Transverse colon (tissue), 4 donors: ENCODE measurements around the gene UTY. TPM values are rescaled to one million over a fixed set of nuclear protein-coding genes. Genes with fewer than 3 reads are reported as not detected.
"Not testable (repeated sequence)": the region's sequence is repeated elsewhere in the genome, so short reads cannot be mapped to it uniquely, and the experiment has no call there.

Experiments used
- DNase-seq: peaks from one replicate; pipeline ENCODE4 v3.0.0-alpha.2; 2019
- H3K27ac ChIP-seq, 4 donors: fragments of 200-600 bp; sonication (generic); 2 replicates each; pipeline ENCODE4 v1.5.1; 2016 to 2018; ENCODE audit warnings: inconsistent platforms in 4 of 4
- H3K27me3 ChIP-seq: fragments of 200-600 bp; sonication (generic); 2 replicates; pipeline ENCODE4 v1.5.1; 2017; ENCODE audit warnings: inconsistent platforms
- H3K36me3 ChIP-seq, 4 donors: fragments of 200-600 bp; sonication (generic); 2 replicates each; pipeline ENCODE4 v1.5.1; 2017 to 2019; ENCODE audit warnings: inconsistent platforms in 4 of 4
- H3K4me1 ChIP-seq, 4 donors: fragments of 200-600 bp; sonication (generic); 2 replicates each; pipeline ENCODE4 v1.5.1; 2017 to 2020; ENCODE audit warnings: inconsistent platforms in 4 of 4
- H3K4me3 ChIP-seq, 4 donors: fragments of 200-600 bp; sonication (generic); 1 replicate in 1 of 4; 2 replicates in 3 of 4; pipeline versions ENCODE4 v1.5.1 to v1.6.1; 2017 to 2019; ENCODE audit warnings: inconsistent platforms in 4 of 4
- H3K9me3 ChIP-seq, 2 donors: fragments of 200-600 bp; sonication (generic); 2 replicates each; pipeline ENCODE4 v1.5.1; 2017 to 2019; ENCODE audit warnings: inconsistent platforms in 2 of 2
- EP300 ChIP-seq: sonication (generic); formaldehyde crosslinking; IDR thresholded peaks from one replicate; pipeline ENCODE4 v1.6.1; 2017; ENCODE audit warnings: antibody characterized with exemption, low read depth
- POLR2A ChIP-seq: fragments of 450-650 bp; IDR thresholded peaks from one replicate; pipeline ENCODE4 v1.6.1; 2016; ENCODE audit warnings: antibody characterized with exemption, mild to moderate bottlenecking, moderate library complexity
- POLR2AphosphoS5 ChIP-seq, 3 donors: sonication (generic); formaldehyde crosslinking; IDR thresholded peaks; one replicate each; pipeline ENCODE4 v1.6.1; 2016; ENCODE audit warnings: antibody characterized with exemption in 3 of 3
- WGBS, 2 donors: methylation state at CpG; one replicate each; pipeline ENCODE4 v1.1.5; 2018; ENCODE audit warnings: low coverage in 1 of 2; 5-methylcytosine and 5-hydroxymethylcytosine counted together
- in situ Hi-C, 4 donors: fragments of 200-750 bp; cut with MboI; loops; one replicate each; pipeline versions ENCODE4 v1.15.0 to v1.15.1; 2017; ENCODE audit warnings: low sequenced_read_pairs in 3 of 4, low pct_ligation_motif_present in 1 of 4, low pct_unique_long_range_greater_than_20kb in 1 of 4
- intact Hi-C: fragments of 100-400 bp; cut with DNase I; formaldehyde crosslinking; loops from one replicate; pipeline ENCODE4 v1.15.1; 2023; ENCODE audit warnings: low total_unique reads
- total RNA-seq, 4 donors: library from RNA; depleted of rRNA; stranded (reverse); fragments of >200 nt; gene quantifications; one replicate each; pipeline ENCODE4 v1.1.0, GENCODE V29; 2016
- TF ChIP-seq, protein P1 (sequence below), 5 experiments: fragments of 200-600 bp in 3 of 5; fragments of 450-650 bp in 2 of 5; sonication (generic) in 3 of 5; IDR thresholded peaks; 1 replicate in 2 of 5; 2 replicates in 3 of 5; pipeline ENCODE4 v1.5.1; 2016 to 2017; ENCODE audit warnings: antibody characterized with exemption in 5 of 5, inconsistent platforms in 3 of 5, mild to moderate bottlenecking in 2 of 5, moderate library complexity in 1 of 5

Gene UTY
- total RNA-seq, 4 donors from 2014 or later, result 50.8 to 137 TPM; not detected in 2

DNA sequence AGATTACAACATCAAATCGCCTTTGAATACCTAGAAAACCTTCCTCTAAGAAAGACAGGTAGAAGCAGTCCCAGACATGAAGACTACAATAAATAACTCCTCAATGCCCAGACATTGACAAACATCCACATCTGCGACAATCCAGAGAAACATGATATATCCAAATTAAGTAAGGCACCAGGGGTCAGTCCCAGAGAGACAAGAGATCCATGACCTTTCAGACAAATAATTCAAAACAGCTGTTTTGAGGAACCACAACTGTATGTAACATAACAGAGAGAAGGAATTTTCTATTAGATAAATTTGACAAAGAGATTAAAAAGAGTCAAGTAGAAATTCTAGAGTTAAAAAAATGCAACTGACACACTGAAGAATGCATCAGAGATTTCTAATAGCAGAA lies 200.3 kb downstream of the UTY start:
- no peak for DNase-seq
- intact Hi-C loops, result no loop called here
- no peaks in the 10 kb centered on the region for H3K27me3 ChIP-seq
- H3K27ac ChIP-seq, result no peak overlapping the region
- no peaks in the 10 kb centered on the region for H3K9me3 ChIP-seq
- no CpG with 5 or more reads among the region's 2 CpGs for WGBS, 2 donors
- no peak overlapping the region for H3K4me3 ChIP-seq
- TF ChIP-seq EP300 (no peak), POLR2AphosphoS5 (IDR thresholded peaks at IDR 0.05) (no peak), POLR2A (no peak)
- TF ChIP-seq, protein P1, sequence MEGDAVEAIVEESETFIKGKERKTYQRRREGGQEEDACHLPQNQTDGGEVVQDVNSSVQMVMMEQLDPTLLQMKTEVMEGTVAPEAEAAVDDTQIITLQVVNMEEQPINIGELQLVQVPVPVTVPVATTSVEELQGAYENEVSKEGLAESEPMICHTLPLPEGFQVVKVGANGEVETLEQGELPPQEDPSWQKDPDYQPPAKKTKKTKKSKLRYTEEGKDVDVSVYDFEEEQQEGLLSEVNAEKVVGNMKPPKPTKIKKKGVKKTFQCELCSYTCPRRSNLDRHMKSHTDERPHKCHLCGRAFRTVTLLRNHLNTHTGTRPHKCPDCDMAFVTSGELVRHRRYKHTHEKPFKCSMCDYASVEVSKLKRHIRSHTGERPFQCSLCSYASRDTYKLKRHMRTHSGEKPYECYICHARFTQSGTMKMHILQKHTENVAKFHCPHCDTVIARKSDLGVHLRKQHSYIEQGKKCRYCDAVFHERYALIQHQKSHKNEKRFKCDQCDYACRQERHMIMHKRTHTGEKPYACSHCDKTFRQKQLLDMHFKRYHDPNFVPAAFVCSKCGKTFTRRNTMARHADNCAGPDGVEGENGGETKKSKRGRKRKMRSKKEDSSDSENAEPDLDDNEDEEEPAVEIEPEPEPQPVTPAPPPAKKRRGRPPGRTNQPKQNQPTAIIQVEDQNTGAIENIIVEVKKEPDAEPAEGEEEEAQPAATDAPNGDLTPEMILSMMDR (IDR thresholded peaks at IDR 0.05), result no peak
- peaks cover 0 to 13% (median 0%) of the 10 kb centered on the region in 4 donors for H3K4me1 ChIP-seq
- H3K36me3 ChIP-seq, result no peaks in the 10 kb centered on the region
- in situ Hi-C loops, result no loop called here

DNA sequence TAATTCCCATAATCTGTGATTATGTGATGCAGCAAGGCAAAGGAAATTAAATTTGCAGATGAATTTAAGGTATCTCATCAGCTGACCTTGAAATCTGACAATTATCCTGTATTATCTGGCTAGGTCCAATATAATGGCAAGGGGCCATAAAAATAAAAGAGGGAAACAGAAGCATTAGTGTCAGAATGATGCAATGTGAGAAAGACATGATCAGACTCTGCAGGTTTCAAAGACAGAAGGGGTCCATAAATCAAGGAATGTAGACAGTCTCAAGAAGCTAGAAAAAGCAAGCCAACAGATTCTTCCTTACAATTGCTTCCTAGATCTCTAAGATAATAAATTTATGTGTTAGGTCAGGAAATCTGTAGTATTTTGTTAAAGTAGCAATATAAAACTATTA lies 208.1 kb downstream of the UTY start:
- intact Hi-C loops (no loop called here), in situ Hi-C loops (no loop called here)
- no peak for TF ChIP-seq EP300
- no peak for TF ChIP-seq POLR2A
- no peak for TF ChIP-seq POLR2AphosphoS5 (IDR thresholded peaks at IDR 0.05)
- TF ChIP-seq, protein P1 (IDR thresholded peaks at IDR 0.05), result no peak
- Histone ChIP-seq H3K4me3 (no peak overlapping the region), H3K4me1 (no peaks in the 10 kb centered on the region), H3K27me3 (no peaks in the 10 kb centered on the region), H3K36me3 (no peaks in the 10 kb centered on the region), H3K9me3 (no peaks in the 10 kb centered on the region), H3K27ac (no peak overlapping the region)
- DNase-seq, result no peak

DNA sequence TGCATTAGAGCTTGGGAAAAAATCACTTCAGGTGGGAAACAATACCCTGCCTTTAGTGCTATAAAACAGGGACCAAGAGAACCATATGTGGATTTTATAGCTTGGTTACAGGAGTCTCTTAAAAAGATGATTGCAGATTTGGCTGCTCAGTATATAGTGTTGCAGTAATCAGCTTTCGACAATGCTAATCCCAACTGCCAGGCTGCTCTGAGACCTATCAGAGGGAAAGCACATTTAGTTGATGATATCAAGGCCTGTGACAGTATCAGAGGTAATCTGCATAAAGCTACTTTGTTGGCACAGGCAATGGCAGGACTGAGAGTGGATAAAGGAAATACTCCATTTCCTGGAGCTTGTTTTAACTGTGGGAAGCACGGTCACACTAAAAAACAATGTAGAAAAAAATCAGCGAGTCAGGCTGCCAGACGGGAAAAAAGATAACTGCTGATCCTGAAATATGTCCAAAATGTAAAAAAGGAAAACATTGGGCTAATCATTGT lies 225.8 kb downstream of the UTY start:
- intact Hi-C loops, H3K4me1 ChIP-seq, H3K9me3 ChIP-seq, H3K36me3 ChIP-seq, H3K27ac ChIP-seq, in situ Hi-C loops, H3K27me3 ChIP-seq, H3K4me3 ChIP-seq, DNase-seq: not testable (repeated sequence)
- no CpG with 5 or more reads among the region's 4 CpGs for WGBS, 2 donors

DNA sequence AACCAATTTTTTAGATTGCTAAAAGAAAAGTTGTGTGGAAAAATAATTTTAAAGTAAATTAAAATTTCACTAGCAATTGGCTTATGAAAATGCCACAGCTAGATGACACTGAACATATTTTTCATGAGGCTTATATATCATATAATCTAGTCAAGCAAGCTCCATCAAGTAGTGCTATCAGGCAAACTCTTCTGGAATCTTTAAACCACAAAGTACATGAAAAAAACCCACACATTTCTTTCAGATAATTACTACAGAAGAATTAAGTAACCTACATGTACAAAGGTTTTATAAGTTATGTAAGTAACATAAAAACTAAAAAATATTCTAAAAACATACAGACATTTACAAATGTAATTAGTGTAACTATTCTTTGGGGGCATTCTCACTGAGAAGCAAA lies 229.4 kb downstream of the UTY start:
- no peaks in the 10 kb centered on the region for H3K9me3 ChIP-seq
- H3K36me3 ChIP-seq, result no peaks in the 10 kb centered on the region
- H3K4me3 ChIP-seq, result no peak overlapping the region
- in situ Hi-C loops, result no loop called here
- no peak for TF ChIP-seq EP300
- TF ChIP-seq, protein P1 (IDR thresholded peaks at IDR 0.05), result no peak
- TF ChIP-seq POLR2AphosphoS5 (IDR thresholded peaks at IDR 0.05), result no peak
- TF ChIP-seq POLR2A, result no peak
- H3K4me1 ChIP-seq, result no peaks in the 10 kb centered on the region
- H3K27ac ChIP-seq, result no peak overlapping the region
- DNase-seq, result no peak
- intact Hi-C loops, result no loop called here
- H3K27me3 ChIP-seq, result no peaks in the 10 kb centered on the region

DNA sequence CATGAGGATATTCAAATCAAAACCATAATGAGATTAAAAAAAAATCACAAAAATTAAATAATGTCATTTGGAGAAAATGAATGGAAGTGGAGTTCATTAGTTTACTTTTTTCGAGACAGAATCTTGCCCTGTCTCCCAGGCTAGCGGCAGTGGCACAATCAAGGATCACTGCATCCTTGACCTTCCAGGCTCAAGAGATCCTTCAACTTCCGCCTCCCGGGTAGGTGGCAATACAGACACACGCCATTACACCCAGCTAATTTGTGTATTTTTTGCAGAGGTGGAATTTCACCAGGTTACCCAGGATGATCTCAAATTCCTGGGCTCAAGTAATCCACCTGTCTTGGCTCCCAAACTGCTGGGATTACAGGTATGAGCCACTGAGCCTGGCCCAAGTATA lies 236.1 kb downstream of the UTY start:
- H3K36me3 ChIP-seq, result no peaks in the 10 kb centered on the region
- no peak for DNase-seq
- no peak overlapping the region for H3K27ac ChIP-seq
- intact Hi-C loops, result no loop called here
- no peak overlapping the region for H3K4me3 ChIP-seq
- H3K9me3 ChIP-seq, result no peaks in the 10 kb centered on the region
- no peak for TF ChIP-seq EP300
- TF ChIP-seq POLR2AphosphoS5 (IDR thresholded peaks at IDR 0.05), result no peak
- TF ChIP-seq, protein P1 (IDR thresholded peaks at IDR 0.05), result no peak
- no peak for TF ChIP-seq POLR2A
- H3K4me1 ChIP-seq, result no peaks in the 10 kb centered on the region
- in situ Hi-C loops, result no loop called here
- 100% methylated on average over 1 of the region's 5 CpGs; no CpG with 5 or more reads in 1 of the 2 donors for WGBS, 2 donors
- no peaks in the 10 kb centered on the region for H3K27me3 ChIP-seq
